NCI-H187 (cell line): ENCODE results near the gene AACS.

Experiments used
- DNase-seq, 2 experiments: peaks; one replicate each; lab custom pipeline; 2025; lab: John Stamatoyannopoulos, UW

AACS gene

DNA sequence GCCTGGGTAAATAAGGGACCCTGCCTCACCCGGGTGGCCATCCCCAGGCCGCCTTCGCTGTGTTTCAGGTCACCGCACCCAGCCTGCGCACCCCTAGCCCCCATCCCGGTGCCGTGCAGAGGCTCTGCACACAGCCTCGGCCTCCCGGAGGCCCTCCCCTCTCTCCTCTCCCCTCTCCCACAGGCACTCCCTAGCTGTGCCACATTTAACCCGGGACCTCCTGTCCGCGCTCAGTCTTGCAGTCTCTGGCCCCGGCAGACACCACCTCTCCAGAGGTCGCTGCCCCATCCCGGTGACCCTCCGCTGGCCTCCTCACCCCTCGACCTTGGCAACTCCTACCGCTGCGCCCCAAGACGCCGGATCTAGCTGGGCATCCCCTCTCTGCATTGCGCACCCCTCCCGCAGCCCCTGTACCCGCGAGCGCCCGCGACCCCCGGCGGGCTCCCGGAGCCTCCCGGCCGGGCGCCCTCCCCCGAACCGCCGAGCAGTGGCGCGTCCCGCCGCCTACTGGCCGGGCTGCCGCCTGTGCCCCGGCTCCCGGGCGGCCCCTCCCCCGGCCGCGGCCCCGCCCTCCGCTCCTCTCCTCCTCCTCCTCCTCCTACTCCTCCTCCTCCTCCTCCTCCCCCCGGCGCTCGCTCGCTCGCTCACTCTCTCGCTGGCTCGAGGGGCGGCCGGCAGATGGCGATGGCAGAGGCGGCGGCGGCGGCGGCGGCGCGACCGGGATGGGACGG, 120.7 kb downstream of the AACS start, which contains the start of gene TMEM132B:
Gene TMEM132B (plus strand): TSS at position 647 of the 731 bp plus-strand sequence.
- DNase-seq, result no peak

- DNase-seq, result no peak
Observed at GRCh38 chr12:125186471-125187147, 121.4 kb downstream of the AACS start.

- DNase-seq, result no peak
Observed at GRCh38 chr12:125187148-125187745, 122.0 kb downstream of the AACS start.

GRCh38 chr12:125187780-125188741, 122.8 kb downstream of the AACS start:
- DNase-seq, result no peak

GRCh38 chr12:125189015-125189414, 123.8 kb downstream of the AACS start:
- no peak for DNase-seq

DNA sequence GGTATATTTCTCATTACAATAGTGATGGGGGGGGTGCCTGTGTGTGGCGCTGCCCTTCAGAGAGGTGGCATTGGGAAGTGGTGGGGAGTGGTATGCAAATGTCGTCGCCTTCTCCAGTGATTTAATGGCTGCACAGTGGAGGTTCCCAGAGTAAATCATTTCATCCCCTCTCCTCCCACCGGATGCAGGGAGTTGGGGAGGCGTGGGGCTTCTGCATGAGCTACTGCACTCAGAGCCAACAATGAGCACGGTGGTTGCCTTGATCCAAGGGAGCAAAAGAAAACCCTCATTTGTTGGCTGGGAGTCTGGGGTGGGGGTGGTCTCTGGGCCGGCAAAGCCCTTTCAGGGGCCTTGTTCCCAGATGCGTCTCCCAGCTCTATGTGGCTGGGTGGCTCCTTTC, 124.3 kb downstream of the AACS start:
- DNase-seq, result no peak

DNA sequence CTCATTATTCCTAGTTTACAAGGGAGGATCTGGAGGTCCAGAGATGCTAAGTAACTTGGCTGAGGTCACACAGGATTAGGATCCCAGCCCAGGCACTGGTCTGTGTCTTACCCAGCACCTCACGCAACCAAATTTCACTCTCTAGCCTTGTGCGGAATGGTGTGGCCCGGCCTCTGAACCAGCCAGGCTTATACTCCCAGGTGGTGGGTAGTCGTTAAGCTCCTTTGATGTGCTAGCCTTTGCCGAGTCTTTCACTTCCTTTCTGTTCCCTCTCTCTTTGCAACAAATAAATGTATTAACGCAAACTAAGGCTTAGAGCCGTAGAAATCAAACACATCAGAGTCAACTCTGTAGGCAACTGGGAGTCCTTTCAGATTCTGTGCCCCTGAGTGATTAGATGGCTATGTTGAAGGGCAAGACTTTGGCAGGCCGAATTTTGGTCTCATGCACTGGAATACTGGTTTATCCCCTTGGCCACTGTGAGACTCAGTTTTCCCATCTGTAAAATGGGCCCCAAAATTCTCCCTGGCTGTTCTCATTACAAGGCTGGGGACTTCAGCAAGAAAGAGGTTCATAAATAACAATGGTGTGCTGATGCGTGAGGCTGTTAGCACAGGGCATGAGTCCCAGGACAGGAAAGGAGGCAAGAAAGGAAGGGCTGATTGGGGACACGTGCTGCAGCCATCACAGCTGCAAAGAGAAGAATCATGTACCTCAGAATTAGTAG, 126.3 kb downstream of the AACS start:
- DNase-seq, result no peak

GRCh38 chr12:125192690-125193221, 127.5 kb downstream of the AACS start:
- no peak for DNase-seq
